IMR-90 (cell line): Measurements from ENCODE around the gene FAHD1. TPM values are rescaled to one million over a fixed set of nuclear protein-coding genes. Genes with fewer than 3 reads are reported as not detected.

Experiments used
- ATAC-seq: fragments of 200-7000 bp; cut with Tn5 transposase; 2 replicates; pipeline ENCODE4 v1.9.1; 2020; ENCODE audit warnings: low read depth, mild to moderate bottlenecking, moderate library complexity
- BruUV-seq: library from RNA; stranded (reverse); fragments of 400-500 nt; replicated peaks from 2 replicates; lab custom pipeline; 2021; lab: Mats Ljungman, UMichigan
- CTCF ChIA-PET: fragments of 300-600 bp; formaldehyde crosslinking; extraction: SDS; loops from one replicate; lab custom pipeline; 2021; ENCODE audit warnings: antibody characterized with exemption; lab: Yijun Ruan, JAX
- POLR2A ChIA-PET: fragments of 300-600 bp; sonication (Branson Sonifier 250); formaldehyde crosslinking; loops from one replicate; lab custom pipeline; 2022; ENCODE audit warnings: antibody characterized with exemption; ENCODE audit not compliant: unreplicated experiment; lab: Charles Lee
- DNase-seq: peaks from one replicate; pipeline ENCODE4 v3.0.0; 2013
- H2AFZ ChIP-seq: replicated peaks from 2 replicates; pipeline ENCODE3; 2013; ENCODE audit warnings: low read length, mild to moderate bottlenecking; ENCODE audit not compliant: poor library complexity
- H2AK5ac ChIP-seq: 2 replicates; pipeline ENCODE4 v1.6.1; 2013; ENCODE audit warnings: low read depth, low read length, inconsistent platforms
- H2AK9ac ChIP-seq: replicated peaks from 2 replicates; pipeline ENCODE3; 2013; ENCODE audit warnings: mild to moderate bottlenecking, low read depth, low read length, moderate library complexity; ENCODE audit not compliant: poor library complexity
- H2BK120ac ChIP-seq: 2 replicates; pipeline ENCODE4 v1.6.1; 2013; ENCODE audit warnings: low read depth, low read length, inconsistent platforms
- H2BK15ac ChIP-seq: 3 replicates; pipeline ENCODE4 v1.6.1; 2013; ENCODE audit warnings: low read depth, low read length, inconsistent platforms
- H2BK20ac ChIP-seq: 2 replicates; pipeline ENCODE4 v1.6.1; 2013; ENCODE audit warnings: low read depth, mild to moderate bottlenecking, inconsistent platforms, low read length, moderate library complexity
- H2BK5ac ChIP-seq: 2 replicates; pipeline ENCODE4 v1.6.1; 2013; ENCODE audit warnings: mild to moderate bottlenecking, low read depth, low read length, inconsistent platforms; ENCODE audit not compliant: poor library complexity, severe bottlenecking
- H3K14ac ChIP-seq: replicated peaks from 2 replicates; pipeline ENCODE4 v1.6.1; 2013; ENCODE audit warnings: low read depth, low read length, inconsistent platforms
- H3K18ac ChIP-seq: 2 replicates; pipeline ENCODE4 v1.6.1; 2013; ENCODE audit warnings: low read depth, low read length, control low read depth
- H3K23ac ChIP-seq: 2 replicates; pipeline ENCODE4 v1.6.1; 2013; ENCODE audit warnings: low read depth, low read length, inconsistent platforms
- H3K27ac ChIP-seq: 2 replicates; pipeline ENCODE4 v1.5.1; 2013; ENCODE audit warnings: mild to moderate bottlenecking, control low read depth, low read length; ENCODE audit not compliant: insufficient read depth
- H3K27me3 ChIP-seq: 2 replicates; pipeline ENCODE4 v1.6.1; 2013; ENCODE audit warnings: low read length; ENCODE audit not compliant: control insufficient read depth, insufficient read depth
- H3K36me3 ChIP-seq: 2 replicates; pipeline ENCODE4 v1.6.1; 2013; ENCODE audit warnings: low read length, mixed read lengths; ENCODE audit not compliant: control insufficient read depth, insufficient read depth
- H3K4ac ChIP-seq: 2 replicates; pipeline ENCODE4 v1.6.1; 2013; ENCODE audit warnings: low read depth, low read length, inconsistent platforms
- H3K4me1 ChIP-seq: 2 replicates; pipeline ENCODE4 v1.6.1; 2013; ENCODE audit warnings: low read length, mixed read lengths; ENCODE audit not compliant: control insufficient read depth, insufficient read depth
- H3K4me2 ChIP-seq: 2 replicates; pipeline ENCODE4 v1.6.1; 2013; ENCODE audit warnings: low read depth, mild to moderate bottlenecking, control low read depth, low read length, moderate library complexity
- H3K4me3 ChIP-seq: 2 replicates; pipeline ENCODE4 v1.5.1; 2013; ENCODE audit warnings: low read depth, mild to moderate bottlenecking, control low read depth, low read length, moderate library complexity; ENCODE audit not compliant: insufficient read depth
- H3K56ac ChIP-seq: 2 replicates; pipeline ENCODE4 v1.6.1; 2013; ENCODE audit warnings: low read length, inconsistent platforms; ENCODE audit not compliant: insufficient read depth; ENCODE audit errors: extremely low read depth
- H3K79me1 ChIP-seq, 2 experiments: 2 replicates each; pipeline ENCODE4 v1.6.1; 2013; ENCODE audit warnings: low read length in 2 of 2, inconsistent platforms in 1 of 2, low read depth in 1 of 2
- H3K9ac ChIP-seq: 2 replicates; pipeline ENCODE4 v1.6.1; 2013; ENCODE audit warnings: low read depth, low read length, control low read depth
- H3K9me1 ChIP-seq: 2 replicates; pipeline ENCODE4 v1.6.1; 2013; ENCODE audit warnings: low read length, inconsistent platforms; ENCODE audit not compliant: insufficient read depth
- H3K9me3 ChIP-seq: 2 replicates; pipeline ENCODE4 v1.6.1; 2013; ENCODE audit warnings: low read length; ENCODE audit not compliant: control insufficient read depth, insufficient read depth
- H4K20me1 ChIP-seq: 2 replicates; pipeline ENCODE4 v1.6.1; 2013; ENCODE audit warnings: low read length, inconsistent platforms; ENCODE audit not compliant: insufficient read depth
- H4K5ac ChIP-seq: 2 replicates; pipeline ENCODE4 v1.6.1; 2013; ENCODE audit warnings: mild to moderate bottlenecking, low read depth, low read length, control low read depth
- H4K8ac ChIP-seq, 2 experiments: 2 replicates each; pipeline ENCODE4 v1.6.1; 2013; ENCODE audit warnings: low read depth in 2 of 2, low read length in 2 of 2, control low read depth in 1 of 2, inconsistent platforms in 1 of 2
- H4K91ac ChIP-seq: 2 replicates; pipeline ENCODE4 v1.6.1; 2013; ENCODE audit warnings: low read depth, low read length, inconsistent platforms; ENCODE audit not compliant: insufficient read depth
- BHLHE40 ChIP-seq: fragments of 150-350 bp; IDR thresholded peaks from 2 replicates; pipeline ENCODE4 v1.6.1; 2016; ENCODE audit warnings: mild to moderate bottlenecking, low read depth, low read length
- CEBPB ChIP-seq: IDR thresholded peaks from 2 replicates; pipeline ENCODE4 v1.6.1; 2012; ENCODE audit warnings: low read depth, low read length, improper control_type of control experiment
- CHD1 ChIP-seq: IDR thresholded peaks from 2 replicates; pipeline ENCODE4 v1.6.1; 2012; ENCODE audit warnings: low read depth, low read length, improper control_type of control experiment
- FOS ChIP-seq: fragments of 150-350 bp; IDR thresholded peaks from 2 replicates; pipeline ENCODE4 v1.6.1; 2016; ENCODE audit warnings: low read depth, low read length
- MAFK ChIP-seq: IDR thresholded peaks from 2 replicates; pipeline ENCODE4 v1.6.1; 2012; ENCODE audit warnings: low read depth, low read length, improper control_type of control experiment
- MAZ ChIP-seq: IDR thresholded peaks from 2 replicates; pipeline ENCODE4 v1.6.1; 2012; ENCODE audit warnings: low read depth, mild to moderate bottlenecking, low read length, improper control_type of control experiment, moderate library complexity, borderline replicate concordance
- MXI1 ChIP-seq: IDR thresholded peaks from 2 replicates; pipeline ENCODE4 v1.6.1; 2012; ENCODE audit warnings: low read depth, mild to moderate bottlenecking, low read length, moderate library complexity, borderline replicate concordance
- NFE2L2 ChIP-seq: fragments of 150-350 bp; IDR thresholded peaks from 2 replicates; pipeline ENCODE4 v1.6.1; 2016; ENCODE audit warnings: low read depth, mild to moderate bottlenecking, low read length
- POLR2A ChIP-seq: IDR thresholded peaks from 2 replicates; pipeline ENCODE4 v1.6.1; 2012; ENCODE audit warnings: mild to moderate bottlenecking, low read depth, low read length
- RAD21 ChIP-seq: IDR thresholded peaks from 2 replicates; pipeline ENCODE4 v1.6.1; 2012; ENCODE audit warnings: low read length, improper control_type of control experiment
- RCOR1 ChIP-seq: IDR thresholded peaks from 2 replicates; pipeline ENCODE4 v1.6.1; 2012; ENCODE audit warnings: mild to moderate bottlenecking, low read length, improper control_type of control experiment; ENCODE audit not compliant: insufficient replicate concordance
- RFX5 ChIP-seq: IDR thresholded peaks from 2 replicates; pipeline ENCODE4 v1.8.0; 2012; ENCODE audit warnings: low read depth, mild to moderate bottlenecking, low read length, moderate library complexity
- SMC3 ChIP-seq: fragments of 150-350 bp; IDR thresholded peaks from 2 replicates; pipeline ENCODE4 v1.6.1; 2016; ENCODE audit warnings: low read depth, mild to moderate bottlenecking, antibody characterized with exemption, low read length, moderate library complexity
- WGBS, 2 experiments: methylation state at CpG; one replicate each; pipeline versions ENCODE4 v1.1.5 to v1.1.7; 2013; ENCODE audit warnings: missing lambda C conversion rate in 2 of 2; ENCODE audit not compliant: insufficient read length in 1 of 2; ENCODE audit errors: extremely low coverage in 2 of 2; 5-methylcytosine and 5-hydroxymethylcytosine counted together
- dilution Hi-C: fragments of 300-500 bp; cut with HindIII; formaldehyde crosslinking; loops from one replicate; pipeline ENCODE4 v1.14.3; 2018; ENCODE audit warnings: low sequenced_read_pairs; ENCODE audit not compliant: unreplicated experiment
- in situ Hi-C: fragments of 300-500 bp; cut with MboI; formaldehyde crosslinking; loops from 3 replicates; pipeline ENCODE4 v1.14.3; 2019; ENCODE audit warnings: low sequenced_read_pairs, inconsistent platforms, mixed read lengths
- intact Hi-C: fragments of 100-400 bp; cut with micrococcal nuclease; formaldehyde crosslinking; loops from 2 replicates; pipeline ENCODE4 v1.10.0; 2022
- polyA plus RNA-seq, 3 experiments: library from polyadenylated mRNA; depleted of rRNA; stranded (reverse); fragments of >200 nt; gene quantifications; 2 replicates each; pipeline ENCODE4 v1.2.3, GENCODE V29; 2012; ENCODE audit warnings: low replicate concordance in 1 of 3
- total RNA-seq: library from RNA; depleted of rRNA; stranded (reverse); fragments of >200 nt; gene quantifications from 2 replicates; pipeline ENCODE4 v1.2.3, GENCODE V29; 2012
- TF ChIP-seq, protein P1 (sequence below): conservative IDR thresholded peaks from 2 replicates; pipeline ENCODE4 v1.5.1; 2012; ENCODE audit warnings: mild to moderate bottlenecking, low read depth, low read length, improper control_type of control experiment
- TF ChIP-seq, protein P2 (sequence below): fragments of 150-350 bp; IDR thresholded peaks from 2 replicates; pipeline ENCODE4 v1.6.1; 2017; ENCODE audit warnings: mild to moderate bottlenecking, antibody characterized with exemption, low read length, low read depth
- TF ChIP-seq, protein P3 (sequence below): fragments of 150-350 bp; IDR thresholded peaks from 2 replicates; pipeline ENCODE4 v1.6.1; 2016; ENCODE audit warnings: low read depth, mild to moderate bottlenecking, low read length, moderate library complexity, borderline replicate concordance

Gene FAHD1
- total and polyA plus RNA-seq, 2 of the 4 experiments (the other 2 are of a cell fraction) = 65.3 to 85.9 TPM

DNA sequence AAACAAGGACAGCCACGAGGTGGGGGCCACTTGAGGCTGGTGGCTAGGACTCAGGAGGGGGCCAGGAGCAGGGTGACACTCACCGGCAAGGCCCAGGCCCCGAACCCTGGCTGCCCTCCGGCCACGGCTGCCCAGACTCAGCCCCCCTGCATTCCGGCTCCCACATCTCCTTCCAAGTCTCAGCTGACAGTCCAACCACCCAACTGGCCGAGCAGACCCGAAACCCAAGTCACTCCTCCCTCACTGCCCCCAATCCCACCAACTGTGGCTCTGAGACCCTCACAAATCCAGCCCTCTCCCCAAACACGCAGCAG, 9.8 kb upstream of the FAHD1 start:
- H3K79me1 ChIP-seq = no peaks in the 10 kb centered on the region
- POLR2A ChIA-PET = no interaction called here
- H3K27me3 ChIP-seq = no peaks in the 10 kb centered on the region
- H2BK15ac ChIP-seq = no peak overlapping the region
- H3K14ac ChIP-seq = no peak overlapping the region
- H3K4me2 ChIP-seq = no peak overlapping the region
- CTCF ChIA-PET = no interaction called here
- no TSS peak for BruUV-seq
- TF ChIP-seq BHLHE40 = no peak
- no peak for TF ChIP-seq FOS
- TF ChIP-seq CHD1 = no peak
- no peak for TF ChIP-seq CEBPB
- no peak for TF ChIP-seq POLR2A
- TF ChIP-seq, protein P1, sequence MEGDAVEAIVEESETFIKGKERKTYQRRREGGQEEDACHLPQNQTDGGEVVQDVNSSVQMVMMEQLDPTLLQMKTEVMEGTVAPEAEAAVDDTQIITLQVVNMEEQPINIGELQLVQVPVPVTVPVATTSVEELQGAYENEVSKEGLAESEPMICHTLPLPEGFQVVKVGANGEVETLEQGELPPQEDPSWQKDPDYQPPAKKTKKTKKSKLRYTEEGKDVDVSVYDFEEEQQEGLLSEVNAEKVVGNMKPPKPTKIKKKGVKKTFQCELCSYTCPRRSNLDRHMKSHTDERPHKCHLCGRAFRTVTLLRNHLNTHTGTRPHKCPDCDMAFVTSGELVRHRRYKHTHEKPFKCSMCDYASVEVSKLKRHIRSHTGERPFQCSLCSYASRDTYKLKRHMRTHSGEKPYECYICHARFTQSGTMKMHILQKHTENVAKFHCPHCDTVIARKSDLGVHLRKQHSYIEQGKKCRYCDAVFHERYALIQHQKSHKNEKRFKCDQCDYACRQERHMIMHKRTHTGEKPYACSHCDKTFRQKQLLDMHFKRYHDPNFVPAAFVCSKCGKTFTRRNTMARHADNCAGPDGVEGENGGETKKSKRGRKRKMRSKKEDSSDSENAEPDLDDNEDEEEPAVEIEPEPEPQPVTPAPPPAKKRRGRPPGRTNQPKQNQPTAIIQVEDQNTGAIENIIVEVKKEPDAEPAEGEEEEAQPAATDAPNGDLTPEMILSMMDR = no peak
- TF ChIP-seq RFX5 = no peak
- TF ChIP-seq MXI1 = no peak
- no peak for TF ChIP-seq SMC3
- no peak for TF ChIP-seq RAD21
- TF ChIP-seq NFE2L2 = no peak
- no peak for TF ChIP-seq MAZ
- TF ChIP-seq, protein P2, sequence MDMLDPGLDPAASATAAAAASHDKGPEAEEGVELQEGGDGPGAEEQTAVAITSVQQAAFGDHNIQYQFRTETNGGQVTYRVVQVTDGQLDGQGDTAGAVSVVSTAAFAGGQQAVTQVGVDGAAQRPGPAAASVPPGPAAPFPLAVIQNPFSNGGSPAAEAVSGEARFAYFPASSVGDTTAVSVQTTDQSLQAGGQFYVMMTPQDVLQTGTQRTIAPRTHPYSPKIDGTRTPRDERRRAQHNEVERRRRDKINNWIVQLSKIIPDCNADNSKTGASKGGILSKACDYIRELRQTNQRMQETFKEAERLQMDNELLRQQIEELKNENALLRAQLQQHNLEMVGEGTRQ = no peak
- TF ChIP-seq RCOR1 = no peak
- TF ChIP-seq MAFK = no peak
- TF ChIP-seq, protein P3, sequence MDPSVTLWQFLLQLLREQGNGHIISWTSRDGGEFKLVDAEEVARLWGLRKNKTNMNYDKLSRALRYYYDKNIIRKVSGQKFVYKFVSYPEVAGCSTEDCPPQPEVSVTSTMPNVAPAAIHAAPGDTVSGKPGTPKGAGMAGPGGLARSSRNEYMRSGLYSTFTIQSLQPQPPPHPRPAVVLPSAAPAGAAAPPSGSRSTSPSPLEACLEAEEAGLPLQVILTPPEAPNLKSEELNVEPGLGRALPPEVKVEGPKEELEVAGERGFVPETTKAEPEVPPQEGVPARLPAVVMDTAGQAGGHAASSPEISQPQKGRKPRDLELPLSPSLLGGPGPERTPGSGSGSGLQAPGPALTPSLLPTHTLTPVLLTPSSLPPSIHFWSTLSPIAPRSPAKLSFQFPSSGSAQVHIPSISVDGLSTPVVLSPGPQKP = no peak
- no peak overlapping the region for H2BK120ac ChIP-seq
- H3K27ac ChIP-seq = no peak overlapping the region
- H4K91ac ChIP-seq = no peak overlapping the region
- H3K4ac ChIP-seq = no peak overlapping the region
- in situ Hi-C loops = no loop called here
- no peak overlapping the region for H4K8ac ChIP-seq
- H2AK5ac ChIP-seq = no peak overlapping the region
- intact Hi-C loops = no loop called here
- no peaks in the 10 kb centered on the region for H3K9me3 ChIP-seq
- H3K56ac ChIP-seq = no peak overlapping the region
- H3K9ac ChIP-seq = no peak overlapping the region
- 84% methylated on average over 3 of the region's 9 CpGs; no CpG with 5 or more reads in 1 of the 2 experiments for WGBS, 2 experiments
- no peak overlapping the region for H3K18ac ChIP-seq
- DNase-seq (no peak), ATAC-seq (no peak)
- dilution Hi-C loops = no loop called here
- H2BK5ac ChIP-seq = no peak overlapping the region
- no peaks in the 10 kb centered on the region for H4K20me1 ChIP-seq
- peaks cover 2% of the 10 kb centered on the region; the same call in 1 of the 2 replicates for H3K9me1 ChIP-seq
- H2AFZ ChIP-seq = no peak overlapping the region
- no peak overlapping the region for H3K4me3 ChIP-seq
- H3K23ac ChIP-seq = no peak overlapping the region
- H2AK9ac ChIP-seq = peak overlapping the region; percentile 20
- H3K4me1 ChIP-seq = peaks cover 4% of the 10 kb centered on the region; the same call in 1 of the 2 replicates
- H3K36me3 ChIP-seq = peaks cover 18% of the 10 kb centered on the region
- H4K5ac ChIP-seq = no peak overlapping the region
- no peak overlapping the region for H2BK20ac ChIP-seq
